ENCODE data around the gene CACNG7. TPM values are rescaled to one million over a fixed set of nuclear protein-coding genes. Genes with fewer than 3 reads are reported as not detected.
"Not testable (repeated sequence)": the region's sequence is repeated elsewhere in the genome, so short reads cannot be mapped to it uniquely, and the experiment has no call there.

The CACNG7 gene
- total RNA-seq, 1 experiment from 2014 or later: not detected

DNA sequence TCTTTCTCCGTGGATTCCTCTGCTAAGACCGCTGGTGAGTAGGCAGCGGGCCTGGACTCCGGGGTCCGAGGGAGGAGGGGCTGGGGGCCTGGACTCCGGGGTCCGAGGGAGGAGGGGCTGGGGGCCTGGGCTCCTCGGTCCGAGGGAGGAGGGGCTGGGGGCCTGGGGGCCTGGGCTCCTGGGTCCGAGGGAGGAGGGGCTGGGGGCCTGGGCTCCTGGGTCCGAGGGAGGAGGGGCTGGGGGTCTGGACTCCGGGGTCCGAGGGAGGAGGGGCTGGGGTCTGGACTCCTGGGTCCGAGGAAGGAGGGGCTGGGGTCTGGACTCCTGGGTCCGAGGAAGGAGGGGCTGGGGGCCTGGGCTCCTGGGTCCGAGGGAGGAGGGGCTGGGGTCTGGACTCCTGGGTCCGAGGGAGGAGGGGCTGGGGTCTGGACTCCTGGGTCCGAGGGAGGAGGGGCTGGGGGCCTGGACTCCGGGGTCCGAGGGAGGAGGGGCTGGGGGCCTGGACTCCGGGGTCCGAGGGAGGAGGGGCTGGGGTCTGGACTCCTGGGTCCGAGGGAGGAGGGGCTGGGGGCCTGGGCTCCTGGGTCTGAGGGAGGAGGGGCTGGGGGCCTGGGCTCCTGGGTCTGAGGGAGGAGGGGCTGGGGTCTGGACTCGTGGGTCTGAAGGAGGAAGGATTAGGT lies 39.1 kb upstream of the CACNG7 start:
- Histone ChIP-seq H3K36me3 (ENCODE audit: control insufficient read depth in 1 of 2, insufficient read depth in 2 of 2, low read length in 2 of 2) (peaks cover 15 to 19% of the 10 kb centered on the region in 2 experiments), H3K4me2 (ENCODE audit: low read length) (peak overlapping the region; percentile 99), H3K9ac (ENCODE audit: low read length) (peak overlapping the region; percentile 95), H3K79me2 (ENCODE audit: insufficient read depth, low read length) (peaks cover 41% of the 10 kb centered on the region), H3K4me3 (replicated peaks in 1 of 2; ENCODE audit: low read depth in 1 of 2, low read length in 2 of 2) (peak overlapping the region; percentile 66 to 78), H3K27ac (ENCODE audit: low read depth, low read length) (peak overlapping the region; percentile 80), H3K4me1 (ENCODE audit: control insufficient read depth in 1 of 2, insufficient read depth in 2 of 2, low read length in 2 of 2) (peaks cover 7 to 37% of the 10 kb centered on the region in 2 experiments)
- H3K9me2 ChIP-seq (ENCODE audit: insufficient read depth); H4K20me1 ChIP-seq (ENCODE audit: insufficient read depth); RAD21 ChIA-PET (ENCODE audit: low non-redundant PET in 1 of 2, low total read pairs in 2 of 2, uncharacterized antibody in 2 of 2, unreplicated experiment in 2 of 2); H2AFZ ChIP-seq (ENCODE audit: low read depth, low read length, poor library complexity, severe bottlenecking); H3K27me3 ChIP-seq (ENCODE audit: insufficient read depth, low read length); ATAC-seq; CTCF ChIA-PET; POLR2A ChIA-PET; BruUV-seq (replicated peaks); DNase-seq (ENCODE audit: low read depth, low spot score); H3K9me3 ChIP-seq (ENCODE audit: control insufficient read depth in 1 of 2, insufficient read depth in 1 of 2, low read depth in 1 of 2, low read length in 2 of 2): not testable (repeated sequence)
- intact Hi-C loops (cut with micrococcal nuclease): loop anchor here (5.0 kb wide), 1 partner anchor 112 kb away; no protein-coding TSS in a partner anchor

DNA sequence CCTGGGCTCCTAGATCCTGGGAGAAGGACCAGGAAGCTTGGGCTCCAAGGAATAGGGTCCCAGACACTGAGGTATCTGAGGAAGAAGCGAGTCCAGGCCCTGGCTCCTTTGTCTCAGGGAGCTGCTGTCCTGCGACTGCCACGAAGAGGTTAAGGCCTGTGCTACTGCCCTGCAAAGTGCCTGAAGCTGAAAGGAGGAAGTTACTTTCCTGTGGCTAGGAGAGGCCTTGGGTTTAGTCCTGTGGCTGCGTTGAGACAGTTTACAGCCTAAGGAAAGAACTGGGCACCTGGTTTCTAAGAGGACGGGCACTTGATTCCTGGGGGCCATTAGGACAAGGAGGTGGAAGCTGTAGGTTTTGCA lies 38.6 kb upstream of the CACNG7 start:
- ChIA-PET CTCF (no interaction called here), RAD21 (ENCODE audit: low non-redundant PET in 1 of 2, low total read pairs in 2 of 2, uncharacterized antibody in 2 of 2, unreplicated experiment in 2 of 2) (no interaction called here), POLR2A (no interaction called here)
- H3K9ac ChIP-seq (ENCODE audit: low read length): no peak overlapping the region
- intact Hi-C loops (cut with micrococcal nuclease): no loop called here
- peaks cover 4 to 32% of the 10 kb centered on the region in 2 experiments; a peak in 3 of 4 replicates for H3K4me1 ChIP-seq (ENCODE audit: control insufficient read depth in 1 of 2, insufficient read depth in 2 of 2, low read length in 2 of 2)
- no peaks in the 10 kb centered on the region for H3K9me2 ChIP-seq (ENCODE audit: insufficient read depth)
- H3K4me3 ChIP-seq (replicated peaks in 1 of 2; ENCODE audit: low read depth in 1 of 2, low read length in 2 of 2): no peak overlapping the region
- peak overlapping the region; percentile 38; the same call in 1 of the 2 replicates for H3K27ac ChIP-seq (ENCODE audit: low read depth, low read length)
- TF ChIP-seq POLR2A (IDR thresholded peaks at IDR 0.05; ENCODE audit: borderline replicate concordance, extremely low read depth, insufficient read depth, insufficient read length) (no peak), EGR1 (IDR thresholded peaks at IDR 0.05; ENCODE audit: low read depth) (no peak), FOSL1 (IDR thresholded peaks at IDR 0.05; ENCODE audit: low read depth) (no peak), SP1 (IDR thresholded peaks at IDR 0.05; ENCODE audit: low read depth) (no peak), CEBPB (IDR thresholded peaks at IDR 0.05; ENCODE audit: low read depth) (no peak), ZNF274 (IDR thresholded peaks at IDR 0.05; ENCODE audit: low read depth, low read length) (no peak), JUND (IDR thresholded peaks at IDR 0.05) (no peak), POLR2AphosphoS5 (IDR thresholded peaks at IDR 0.05; ENCODE audit: low read depth, low read length) (no peak), ELF1 (IDR thresholded peaks at IDR 0.05; ENCODE audit: borderline replicate concordance, low read depth) (no peak), CBX3 (IDR thresholded peaks at IDR 0.05; ENCODE audit: low read depth) (no peak), ZFX (IDR thresholded peaks at IDR 0.05) (no peak), EZH2phosphoT487 (IDR thresholded peaks at IDR 0.05; ENCODE audit: borderline replicate concordance) (no peak), YY1 (IDR thresholded peaks at IDR 0.05; ENCODE audit: extremely low read depth, insufficient replicate concordance, low read depth, low read length) (no peak), EZH2 (IDR thresholded peaks at IDR 0.05) (no peak), SIN3A (IDR thresholded peaks at IDR 0.05; ENCODE audit: low read depth) (no peak), TCF7L2 (IDR thresholded peaks at IDR 0.05; ENCODE audit: borderline replicate concordance, extremely low read depth, insufficient read depth, insufficient read length) (no peak), RAD21 (IDR thresholded peaks at IDR 0.05; ENCODE audit: low read depth) (no peak), SRF (IDR thresholded peaks at IDR 0.05; ENCODE audit: low read depth) (no peak)
- TF ChIP-seq, protein P1, sequence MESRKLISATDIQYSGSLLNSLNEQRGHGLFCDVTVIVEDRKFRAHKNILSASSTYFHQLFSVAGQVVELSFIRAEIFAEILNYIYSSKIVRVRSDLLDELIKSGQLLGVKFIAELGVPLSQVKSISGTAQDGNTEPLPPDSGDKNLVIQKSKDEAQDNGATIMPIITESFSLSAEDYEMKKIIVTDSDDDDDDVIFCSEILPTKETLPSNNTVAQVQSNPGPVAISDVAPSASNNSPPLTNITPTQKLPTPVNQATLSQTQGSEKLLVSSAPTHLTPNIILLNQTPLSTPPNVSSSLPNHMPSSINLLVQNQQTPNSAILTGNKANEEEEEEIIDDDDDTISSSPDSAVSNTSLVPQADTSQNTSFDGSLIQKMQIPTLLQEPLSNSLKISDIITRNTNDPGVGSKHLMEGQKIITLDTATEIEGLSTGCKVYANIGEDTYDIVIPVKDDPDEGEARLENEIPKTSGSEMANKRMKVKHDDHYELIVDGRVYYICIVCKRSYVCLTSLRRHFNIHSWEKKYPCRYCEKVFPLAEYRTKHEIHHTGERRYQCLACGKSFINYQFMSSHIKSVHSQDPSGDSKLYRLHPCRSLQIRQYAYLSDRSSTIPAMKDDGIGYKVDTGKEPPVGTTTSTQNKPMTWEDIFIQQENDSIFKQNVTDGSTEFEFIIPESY (IDR thresholded peaks at IDR 0.05; ENCODE audit: extremely low read depth, insufficient replicate concordance, low read length): no peak
- ATAC-seq (no peak), DNase-seq (ENCODE audit: low read depth, low spot score) (no peak)
- H3K79me2 ChIP-seq (ENCODE audit: insufficient read depth, low read length): peaks cover 41% of the 10 kb centered on the region
- no peaks in the 10 kb centered on the region for H3K9me3 ChIP-seq (ENCODE audit: control insufficient read depth in 1 of 2, insufficient read depth in 1 of 2, low read depth in 1 of 2, low read length in 2 of 2)
- 0 out of 2 replicates have a peak overlapping the region, but pooled peaks have one; percentile 9 for H3K4me2 ChIP-seq (ENCODE audit: low read length)
- H2AFZ ChIP-seq (ENCODE audit: low read depth, low read length, poor library complexity, severe bottlenecking): no peak overlapping the region
- peaks cover 17 to 20% of the 10 kb centered on the region in 2 experiments for H3K36me3 ChIP-seq (ENCODE audit: control insufficient read depth in 1 of 2, insufficient read depth in 2 of 2, low read length in 2 of 2)
- H3K27me3 ChIP-seq (ENCODE audit: insufficient read depth, low read length): no peaks in the 10 kb centered on the region
- H4K20me1 ChIP-seq (ENCODE audit: insufficient read depth): no peaks in the 10 kb centered on the region
- no TSS peak for BruUV-seq (replicated peaks)

All from HCT116 (cell line).